Naive thymus-derived CD4-positive, alpha-beta T cell (primary cell): ENCODE measurements around the gene VSTM4. TPM values are rescaled to one million over a fixed set of nuclear protein-coding genes. Genes with fewer than 3 reads are reported as not detected.
A peak's percentile ranks its signal among the peaks of the same experiment; 100 is the strongest.

Experiments used
- ATAC-seq: fragments of 150-1000 bp; cut with Tn5 transposase; 2 replicates; pipeline ENCODE4 v1.10.0; 2021; ENCODE audit warnings: mild to moderate bottlenecking, moderate library complexity
- CTCF ChIA-PET: fragments of 350-600 bp; sonication (Branson Sonifier 250); formaldehyde crosslinking; loops from one replicate; lab custom pipeline; 2021; ENCODE audit warnings: antibody characterized with exemption; lab: Charles Lee
- POLR2A ChIA-PET: fragments of 350-600 bp; sonication (Branson Sonifier 250); formaldehyde crosslinking; loops from one replicate; lab custom pipeline; 2021; ENCODE audit warnings: antibody characterized with exemption, inconsistent platforms; lab: Charles Lee
- DNase-seq, 9 donors: peaks; one replicate each; pipeline versions ENCODE4 v3.0.0 to v3.0.0-alpha.2; 2020 to 2022; ENCODE audit warnings: mixed read lengths in 1 of 9
- H3K27ac ChIP-seq: one replicate; pipeline ENCODE4 v1.7.0; 2013; ENCODE audit warnings: mild to moderate bottlenecking, low read depth, low read length, moderate library complexity
- H3K27me3 ChIP-seq, 2 donors: one replicate each; pipeline ENCODE4 v1.7.0; 2013; ENCODE audit warnings: low read length in 2 of 2, mild to moderate bottlenecking in 2 of 2, moderate library complexity in 2 of 2; ENCODE audit not compliant: control insufficient read depth in 2 of 2, insufficient read depth in 2 of 2
- H3K36me3 ChIP-seq, 3 experiments: 1 replicate in 2 of 3; 2 replicates in 1 of 3; pipeline ENCODE4 v1.7.0; 2013; ENCODE audit warnings: low read length in 3 of 3, mild to moderate bottlenecking in 3 of 3, moderate library complexity in 1 of 3; ENCODE audit not compliant: insufficient read depth in 3 of 3, control insufficient read depth in 2 of 3
- H3K4me1 ChIP-seq, 2 donors: one replicate each; pipeline ENCODE4 v1.7.0; 2013; ENCODE audit warnings: low read length in 2 of 2, mild to moderate bottlenecking in 2 of 2, moderate library complexity in 1 of 2; ENCODE audit not compliant: control insufficient read depth in 2 of 2, insufficient read depth in 2 of 2
- H3K4me3 ChIP-seq: 2 replicates; pipeline ENCODE4 v1.7.0; 2013; ENCODE audit warnings: mild to moderate bottlenecking, low read length
- H3K9me3 ChIP-seq, 3 experiments: 1 replicate in 2 of 3; 2 replicates in 1 of 3; pipeline ENCODE4 v1.7.0; 2013; ENCODE audit warnings: low read length in 3 of 3; ENCODE audit not compliant: control insufficient read depth in 2 of 3
- H3K27ac Mint-ChIP-seq, 9 donors: one replicate each; pipeline ENCODE4 v1.8.0; 2020 to 2022; ENCODE audit warnings: mixed read lengths in 9 of 9, mild to moderate bottlenecking in 8 of 9, moderate library complexity in 5 of 9, inconsistent platforms in 2 of 9
- H3K27me3 Mint-ChIP-seq, 5 donors: one replicate each; pipeline ENCODE4 v1.8.0; 2021 to 2022; ENCODE audit warnings: mixed read lengths in 5 of 5, mild to moderate bottlenecking in 1 of 5
- H3K36me3 Mint-ChIP-seq, 5 donors: one replicate each; pipeline ENCODE4 v1.8.0; 2020 to 2022; ENCODE audit warnings: mixed read lengths in 5 of 5, mild to moderate bottlenecking in 3 of 5, inconsistent platforms in 1 of 5
- H3K4me1 Mint-ChIP-seq, 7 donors: one replicate each; pipeline ENCODE4 v1.8.0; 2020 to 2022; ENCODE audit warnings: mixed read lengths in 7 of 7, mild to moderate bottlenecking in 3 of 7, inconsistent platforms in 1 of 7
- H3K4me3 Mint-ChIP-seq, 10 donors: one replicate each; pipeline ENCODE4 v1.8.0; 2020 to 2022; ENCODE audit warnings: mild to moderate bottlenecking in 10 of 10, mixed read lengths in 10 of 10, moderate library complexity in 6 of 10, inconsistent platforms in 2 of 10
- H3K9me3 Mint-ChIP-seq, 11 donors: one replicate each; pipeline ENCODE4 v1.8.0; 2020 to 2022; ENCODE audit warnings: mixed read lengths in 11 of 11, mild to moderate bottlenecking in 4 of 11, inconsistent platforms in 1 of 11, moderate library complexity in 1 of 11
- intact Hi-C, 2 donors: fragments of 100-400 bp; cut with micrococcal nuclease; formaldehyde crosslinking; loops; one replicate each; pipeline ENCODE4 v1.15.1; 2023
- polyA plus RNA-seq, 2 donors: library from polyadenylated mRNA; unstranded; fragments of 300-500 nt; fragmentation: Illumina TruSeq; gene quantifications; one replicate each; pipeline ENCODE4 v1.2.3, GENCODE V29; 2021
- total RNA-seq, 6 experiments: library from RNA in 5 of 6; stranded (reverse) in 5 of 6; gene quantifications; 1 replicate in 5 of 6; 2 replicates in 1 of 6; pipeline ENCODE4 v1.2.3 and lab custom pipeline; 2021 to 2026

VSTM4 gene
- total and polyA plus RNA-seq, 7 experiments from 2014 or later, result 0.12 TPM; not detected in 6

- Mint-ChIP-seq H3K36me3 (peaks cover 0 to 2% (median 0%) of the 10 kb centered on the region in 5 donors), H3K9me3 (peaks cover 0 to 4% (median 0%) of the 10 kb centered on the region in 11 donors), H3K27me3 (peaks cover 2 to 31% (median 10%) of the 10 kb centered on the region in 5 donors), H3K4me1 (peaks cover 0 to 27% (median 0%) of the 10 kb centered on the region in 7 donors), H3K4me3 (no peak overlapping the region), H3K27ac (no peak overlapping the region)
- Histone ChIP-seq H3K4me3 (no peak overlapping the region), H3K9me3 (no peaks in the 10 kb centered on the region), H3K27me3 (no peaks in the 10 kb centered on the region), H3K36me3 (no peaks in the 10 kb centered on the region), H3K27ac (no peak overlapping the region), H3K4me1 (no peaks in the 10 kb centered on the region)
- CTCF ChIA-PET, result no interaction called here
- POLR2A ChIA-PET, result no interaction called here
- intact Hi-C loops, result no loop called here
- DNase-seq (no peak), ATAC-seq (no peak)
Measured at GRCh38 chr10:49079072-49079471, 36.2 kb downstream of the VSTM4 start.

GRCh38 chr10:49078433-49078832 lies 36.9 kb downstream of the VSTM4 start:
- ChIA-PET CTCF (no interaction called here), POLR2A (no interaction called here)
- H3K27ac Mint-ChIP-seq, result no peak overlapping the region
- H3K4me1 Mint-ChIP-seq, result peaks cover 0 to 27% (median 0%) of the 10 kb centered on the region in 7 donors
- DNase-seq, result no peak
- no peaks in the 10 kb centered on the region for H3K4me1 ChIP-seq
- H3K27me3 Mint-ChIP-seq, result peaks cover 2 to 31% (median 10%) of the 10 kb centered on the region in 5 donors
- H3K36me3 ChIP-seq, result no peaks in the 10 kb centered on the region
- H3K9me3 Mint-ChIP-seq, result peaks cover 0 to 4% (median 0%) of the 10 kb centered on the region in 11 donors
- H3K4me3 Mint-ChIP-seq, result no peak overlapping the region
- H3K9me3 ChIP-seq, result no peaks in the 10 kb centered on the region
- no peak overlapping the region for H3K27ac ChIP-seq
- no peak for ATAC-seq
- H3K4me3 ChIP-seq, result no peak overlapping the region
- no peaks in the 10 kb centered on the region for H3K27me3 ChIP-seq
- intact Hi-C loops, result no loop called here
- H3K36me3 Mint-ChIP-seq, result peaks cover 0 to 2% (median 0%) of the 10 kb centered on the region in 5 donors

GRCh38 chr10:49076741-49077521 lies 38.4 kb downstream of the VSTM4 start:
- POLR2A ChIA-PET, result no interaction called here
- Mint-ChIP-seq H3K9me3 (peaks cover 0 to 5% (median 0%) of the 10 kb centered on the region in 11 donors), H3K27me3 (peaks cover 2 to 22% (median 10%) of the 10 kb centered on the region in 5 donors), H3K27ac (peak overlapping the region in 1 of 9 donors; percentile 27), H3K4me3 (peak overlapping the region in 1 of 10 donors; percentile 52), H3K36me3 (peaks cover 0 to 6% (median 0%) of the 10 kb centered on the region in 5 donors), H3K4me1 (peaks cover 0 to 27% (median 0%) of the 10 kb centered on the region in 7 donors)
- CTCF ChIA-PET, result no interaction called here
- ATAC-seq (peak; percentile 28), DNase-seq (no peak)
- no peak overlapping the region for H3K4me3 ChIP-seq
- H3K9me3 ChIP-seq, result no peaks in the 10 kb centered on the region
- H3K36me3 ChIP-seq, result no peaks in the 10 kb centered on the region
- intact Hi-C loops, result no loop called here
- H3K27me3 ChIP-seq, result no peaks in the 10 kb centered on the region
- no peak overlapping the region for H3K27ac ChIP-seq
- H3K4me1 ChIP-seq, result no peaks in the 10 kb centered on the region

GRCh38 chr10:49076319-49076718 lies 39.0 kb downstream of the VSTM4 start:
- Mint-ChIP-seq H3K27ac (peak overlapping the region in 1 of 9 donors; percentile 27), H3K4me3 (peak overlapping the region in 1 of 10 donors; percentile 52), H3K4me1 (peaks cover 0 to 27% (median 0%) of the 10 kb centered on the region in 7 donors), H3K27me3 (peaks cover 2 to 21% (median 10%) of the 10 kb centered on the region in 5 donors), H3K36me3 (peaks cover 0 to 6% (median 0%) of the 10 kb centered on the region in 5 donors), H3K9me3 (peaks cover 0 to 5% (median 0%) of the 10 kb centered on the region in 11 donors)
- ChIA-PET POLR2A (no interaction called here), CTCF (no interaction called here)
- no peak for ATAC-seq
- Histone ChIP-seq H3K4me1 (no peaks in the 10 kb centered on the region), H3K9me3 (no peaks in the 10 kb centered on the region), H3K27me3 (no peaks in the 10 kb centered on the region), H3K36me3 (no peaks in the 10 kb centered on the region), H3K4me3 (no peak overlapping the region), H3K27ac (no peak overlapping the region)
- DNase-seq, result no peak
- intact Hi-C loops, result no loop called here

- CTCF ChIA-PET, result no interaction called here
- Mint-ChIP-seq H3K4me3 (no peak overlapping the region), H3K27me3 (peaks cover 2 to 21% (median 10%) of the 10 kb centered on the region in 5 donors), H3K36me3 (peaks cover 0 to 6% (median 0%) of the 10 kb centered on the region in 5 donors), H3K9me3 (peaks cover 0 to 5% (median 0%) of the 10 kb centered on the region in 11 donors), H3K4me1 (peaks cover 0 to 27% (median 0%) of the 10 kb centered on the region in 7 donors), H3K27ac (no peak overlapping the region)
- Histone ChIP-seq H3K4me1 (no peaks in the 10 kb centered on the region), H3K27ac (no peak overlapping the region), H3K36me3 (no peaks in the 10 kb centered on the region), H3K9me3 (no peaks in the 10 kb centered on the region), H3K27me3 (no peaks in the 10 kb centered on the region), H3K4me3 (no peak overlapping the region)
- POLR2A ChIA-PET, result no interaction called here
- ATAC-seq (no peak), DNase-seq (no peak)
- intact Hi-C loops, result no loop called here
Measured at GRCh38 chr10:49075743-49076142, 39.6 kb downstream of the VSTM4 start.

- peaks cover 2 to 21% (median 10%) of the 10 kb centered on the region in 5 donors for H3K27me3 Mint-ChIP-seq
- Histone ChIP-seq H3K27ac (no peak overlapping the region), H3K9me3 (no peaks in the 10 kb centered on the region), H3K4me1 (no peaks in the 10 kb centered on the region), H3K27me3 (no peaks in the 10 kb centered on the region), H3K36me3 (no peaks in the 10 kb centered on the region), H3K4me3 (no peak overlapping the region)
- intact Hi-C loops, result no loop called here
- no peak for DNase-seq
- H3K27ac Mint-ChIP-seq, result no peak overlapping the region
- ChIA-PET CTCF (no interaction called here), POLR2A (no interaction called here)
- H3K4me3 Mint-ChIP-seq, result no peak overlapping the region
- peaks cover 0 to 4% (median 0%) of the 10 kb centered on the region in 5 donors for H3K36me3 Mint-ChIP-seq
- H3K4me1 Mint-ChIP-seq, result peaks cover 0 to 22% (median 0%) of the 10 kb centered on the region in 7 donors
- H3K9me3 Mint-ChIP-seq, result peaks cover 0 to 5% (median 0%) of the 10 kb centered on the region in 11 donors
- ATAC-seq, result no peak
Measured at GRCh38 chr10:49074836-49075682, 40.3 kb downstream of the VSTM4 start.
